Calu3 (cell line): ENCODE measurements around the gene DCAKD. TPM values are rescaled to one million over a fixed set of nuclear protein-coding genes. Genes with fewer than 3 reads are reported as not detected.

Experiments used
- BruUV-seq: library from RNA; stranded (reverse); fragments of 400-500 nt; replicated peaks from 2 replicates; lab custom pipeline; 2021; lab: Mats Ljungman, UMichigan
- CTCF ChIA-PET: fragments of 300-600 bp; sonication (Branson Sonifier 250); formaldehyde crosslinking; loops from one replicate; lab custom pipeline; 2022; ENCODE audit warnings: antibody characterized with exemption; lab: Charles Lee
- DNase-seq: peaks from one replicate; pipeline ENCODE4 v3.0.0; 2022
- H3K27ac Mint-ChIP-seq: one replicate; pipeline ENCODE4 v1.8.0; 2022; ENCODE audit warnings: mixed read lengths; ENCODE audit not compliant: unreplicated experiment
- H3K27me3 Mint-ChIP-seq: one replicate; pipeline ENCODE4 v1.8.0; 2022; ENCODE audit warnings: mixed read lengths; ENCODE audit not compliant: unreplicated experiment
- H3K36me3 Mint-ChIP-seq: one replicate; pipeline ENCODE4 v1.8.0; 2022; ENCODE audit warnings: mild to moderate bottlenecking, moderate library complexity, mixed read lengths; ENCODE audit not compliant: insufficient read depth, unreplicated experiment
- H3K4me1 Mint-ChIP-seq: one replicate; pipeline ENCODE4 v1.8.0; 2022; ENCODE audit warnings: mild to moderate bottlenecking, low read depth, mixed read lengths; ENCODE audit not compliant: unreplicated experiment
- H3K4me3 Mint-ChIP-seq: one replicate; pipeline ENCODE4 v1.8.0; 2022; ENCODE audit warnings: mild to moderate bottlenecking, low read depth, moderate library complexity, mixed read lengths; ENCODE audit not compliant: unreplicated experiment
- H3K9me3 Mint-ChIP-seq: one replicate; pipeline ENCODE4 v1.8.0; 2022; ENCODE audit warnings: low read depth, mixed read lengths; ENCODE audit not compliant: unreplicated experiment
- CTCF ChIP-seq: fragments of 200-600 bp; IDR thresholded peaks from one replicate; pipeline ENCODE4 v1.8.0; 2022; ENCODE audit warnings: antibody characterized with exemption; ENCODE audit not compliant: unreplicated experiment
- intact Hi-C: fragments of 100-400 bp; cut with micrococcal nuclease; formaldehyde crosslinking; loops from one replicate; pipeline ENCODE4 v1.10.0; 2022; ENCODE audit not compliant: unreplicated experiment
- total RNA-seq: library from RNA; stranded (reverse); gene quantifications from 2 replicates; pipeline ENCODE4 v1.2.3, GENCODE V29; 2022

DCAKD gene
- total RNA-seq, 1 experiment from 2014 or later, result 20.5 TPM

GRCh38 chr17:45091778-45092425, 40.5 kb upstream of the DCAKD start:
- DNase-seq, result no peak
- peaks cover 90% of the 10 kb centered on the region for H3K36me3 Mint-ChIP-seq
- peaks cover 31% of the 10 kb centered on the region for H3K4me1 Mint-ChIP-seq
- no peak for TF ChIP-seq CTCF
- intact Hi-C loops, result no loop called here
- H3K27ac Mint-ChIP-seq, result peak overlapping the region; percentile 58
- peaks cover 3% of the 10 kb centered on the region for H3K9me3 Mint-ChIP-seq
- peak overlapping the region; percentile 30 for H3K4me3 Mint-ChIP-seq
- CTCF ChIA-PET, result interaction anchor here (0.7 kb wide), 1 partner anchor 102 kb away, joined by 4 read pairs; no protein-coding TSS in a partner anchor
- BruUV-seq, result no TSS peak
- no peaks in the 10 kb centered on the region for H3K27me3 Mint-ChIP-seq

GRCh38 chr17:45090711-45091110, 39.3 kb upstream of the DCAKD start:
- intact Hi-C loops, result no loop called here
- no peak overlapping the region for H3K4me3 Mint-ChIP-seq
- DNase-seq, result no peak
- no peaks in the 10 kb centered on the region for H3K27me3 Mint-ChIP-seq
- no TSS peak for BruUV-seq
- H3K27ac Mint-ChIP-seq, result no peak overlapping the region
- H3K36me3 Mint-ChIP-seq, result peaks cover 90% of the 10 kb centered on the region
- H3K4me1 Mint-ChIP-seq, result peaks cover 24% of the 10 kb centered on the region
- H3K9me3 Mint-ChIP-seq, result peaks cover 3% of the 10 kb centered on the region
- CTCF ChIA-PET, result interaction anchor here (0.7 kb wide), 2 partner anchors 13 to 331 kb away, joined by 3 to 4 read pairs; no protein-coding TSS in a partner anchor
- no peak for TF ChIP-seq CTCF

- H3K9me3 Mint-ChIP-seq, result peaks cover 3% of the 10 kb centered on the region
- H3K36me3 Mint-ChIP-seq, result peaks cover 92% of the 10 kb centered on the region
- no peak overlapping the region for H3K27ac Mint-ChIP-seq
- H3K4me3 Mint-ChIP-seq, result no peak overlapping the region
- no peak for DNase-seq
- intact Hi-C loops, result no loop called here
- no peak for TF ChIP-seq CTCF
- H3K4me1 Mint-ChIP-seq, result peaks cover 21% of the 10 kb centered on the region
- CTCF ChIA-PET, result interaction anchor here (1.1 to 1.4 kb wide), 2 partner anchors 10 to 47 kb away, joined by 3 read pairs; partner anchors contain the start of gene ACBD4
- BruUV-seq, result TSS peak; percentile 26
- no peaks in the 10 kb centered on the region for H3K27me3 Mint-ChIP-seq
Measured at GRCh38 chr17:45088741-45089140, 37.3 kb upstream of the DCAKD start.

GRCh38 chr17:45087978-45088377, 36.5 kb upstream of the DCAKD start:
- BruUV-seq, result no TSS peak
- H3K4me1 Mint-ChIP-seq, result peaks cover 14% of the 10 kb centered on the region
- H3K4me3 Mint-ChIP-seq, result no peak overlapping the region
- peaks cover 3% of the 10 kb centered on the region for H3K9me3 Mint-ChIP-seq
- no peak overlapping the region for H3K27ac Mint-ChIP-seq
- TF ChIP-seq CTCF, result no peak
- CTCF ChIA-PET, result interaction anchor here (1.1 to 1.4 kb wide), 2 partner anchors 11 to 48 kb away, joined by 3 read pairs; partner anchors contain the start of gene ACBD4
- no peaks in the 10 kb centered on the region for H3K27me3 Mint-ChIP-seq
- intact Hi-C loops, result no loop called here
- DNase-seq, result no peak
- H3K36me3 Mint-ChIP-seq, result peaks cover 91% of the 10 kb centered on the region
